HG02973 (cell line): ENCODE measurements around the gene DLAT.
"Not testable (repeated sequence)": the region's sequence is repeated elsewhere in the genome, so short reads cannot be mapped to it uniquely, and the experiment has no call there.

Experiments
- ATAC-seq: cut with Tn5 transposase; IDR thresholded peaks from one replicate; pipeline ENCODE4 v1.9.1; 2021; ENCODE audit warnings: moderate library complexity; ENCODE audit not compliant: unreplicated experiment

The DLAT gene

DNA sequence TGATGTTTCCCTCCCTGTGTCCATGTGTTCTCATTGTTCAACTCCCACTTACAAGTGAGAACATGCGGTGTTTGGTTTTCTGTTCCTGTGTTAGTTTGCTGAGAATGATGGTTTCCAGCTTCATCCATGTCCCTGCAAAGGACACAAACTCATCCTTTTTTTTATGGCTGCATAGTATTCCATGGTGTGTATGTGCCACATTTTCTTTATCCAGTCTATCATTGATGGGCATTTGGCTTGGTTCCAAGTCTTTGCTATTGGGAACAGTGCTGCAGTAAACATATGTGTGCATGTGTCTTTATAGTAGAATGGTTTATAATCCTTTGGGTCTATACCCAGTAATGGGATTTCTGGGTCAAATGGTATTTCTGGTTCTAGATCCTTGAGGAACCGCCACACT is 21.4 kb downstream of the DLAT start:
- ATAC-seq, result not testable (repeated sequence)

DNA sequence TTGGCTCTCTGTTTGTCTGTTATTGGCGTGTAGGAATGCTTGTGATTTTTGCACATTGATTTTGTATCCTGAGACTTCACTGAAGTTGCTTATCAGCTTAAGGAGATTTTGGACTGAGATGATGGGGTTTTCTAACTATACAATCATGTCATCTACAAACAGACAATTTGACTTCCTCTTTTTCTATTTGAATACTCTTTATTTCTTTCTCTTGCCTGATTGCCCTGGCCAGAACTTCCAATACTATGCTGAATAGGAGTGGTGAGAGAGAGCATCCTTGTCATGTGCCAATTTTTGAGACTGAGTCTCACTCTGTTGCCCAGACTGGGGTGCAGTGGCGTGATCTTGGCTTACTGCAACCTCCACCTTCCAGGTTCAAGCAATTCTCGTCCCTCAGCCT is 23.0 kb downstream of the DLAT start:
- not testable (repeated sequence) for ATAC-seq

DNA sequence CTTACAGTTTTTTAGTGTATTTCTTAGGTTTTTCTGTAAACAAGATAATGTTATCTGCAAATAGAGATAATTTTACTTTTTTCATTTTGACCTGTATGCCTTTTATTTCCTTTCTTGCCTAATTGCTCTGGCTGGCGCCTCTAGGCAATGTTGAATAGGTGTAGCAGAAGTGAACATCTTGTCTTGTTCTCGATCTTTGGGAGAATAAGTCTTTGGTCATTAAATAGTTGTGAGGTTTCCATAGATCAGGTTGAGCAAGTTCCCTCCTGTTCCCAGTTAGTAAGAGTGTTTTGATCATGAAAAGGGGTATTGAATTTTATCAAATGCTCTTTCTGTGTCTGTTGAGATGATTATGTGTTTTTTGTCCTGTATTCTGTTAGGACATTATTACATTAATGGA is 24.6 kb downstream of the DLAT start:
- no peak for ATAC-seq

DNA sequence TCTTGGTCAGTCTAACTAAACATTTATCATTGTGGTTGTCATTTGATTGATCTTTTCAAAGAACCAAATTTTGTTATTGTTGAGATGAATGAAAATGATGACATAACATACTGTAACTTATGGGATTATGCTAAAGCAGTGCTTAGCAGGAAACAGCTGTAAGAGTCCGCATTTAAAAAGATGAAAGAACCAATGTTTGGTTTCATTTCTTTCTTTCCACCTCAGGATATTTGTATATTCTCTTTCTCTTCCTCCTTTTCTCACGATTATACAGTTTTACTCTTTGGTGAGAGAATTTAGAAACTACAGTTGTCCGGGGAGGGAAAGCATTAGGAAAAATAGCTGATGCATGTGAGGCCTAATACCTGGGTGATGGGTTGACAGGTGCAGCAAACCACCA is 25.5 kb downstream of the DLAT start:
- ATAC-seq, result peak; percentile 78

DNA sequence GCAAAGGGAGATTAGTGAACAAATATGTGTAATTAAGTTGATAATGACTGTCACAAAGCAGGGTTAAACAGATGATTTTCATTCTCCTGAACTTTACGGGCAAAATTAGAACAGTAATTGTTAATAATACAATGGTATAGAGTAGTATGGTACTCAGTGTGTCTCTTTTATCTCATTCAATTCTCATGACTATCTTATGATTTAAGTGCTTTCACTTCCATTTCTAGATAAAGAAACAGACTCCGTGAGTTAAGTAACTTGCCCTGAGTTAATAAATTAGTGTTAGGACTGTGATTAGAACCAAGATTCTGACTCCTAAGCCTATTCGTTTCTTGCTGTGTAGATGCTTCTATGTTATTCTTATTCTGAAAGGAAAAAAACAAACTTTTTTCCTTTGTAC is 26.6 kb downstream of the DLAT start:
- ATAC-seq, result no peak

DNA sequence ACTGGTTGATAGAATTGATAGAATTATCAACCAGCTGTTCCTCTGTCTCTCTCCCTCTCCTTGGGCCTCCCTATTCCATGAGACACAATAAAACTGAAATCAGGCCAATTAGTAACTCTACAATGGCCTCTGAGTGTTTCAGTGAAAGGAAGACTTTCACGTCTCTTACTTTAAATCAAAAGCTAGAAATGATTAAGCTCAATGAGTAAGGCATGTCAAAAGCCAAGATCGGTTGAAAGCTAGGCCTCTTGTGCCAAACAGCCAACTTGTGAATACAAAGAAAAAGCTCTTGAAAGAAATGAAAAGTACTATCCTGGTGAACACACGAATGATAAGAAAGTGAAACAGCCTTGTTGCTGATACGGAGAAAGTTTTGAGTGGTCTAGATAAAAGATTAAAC is 32.0 kb downstream of the DLAT start:
- ATAC-seq, result no peak

DNA sequence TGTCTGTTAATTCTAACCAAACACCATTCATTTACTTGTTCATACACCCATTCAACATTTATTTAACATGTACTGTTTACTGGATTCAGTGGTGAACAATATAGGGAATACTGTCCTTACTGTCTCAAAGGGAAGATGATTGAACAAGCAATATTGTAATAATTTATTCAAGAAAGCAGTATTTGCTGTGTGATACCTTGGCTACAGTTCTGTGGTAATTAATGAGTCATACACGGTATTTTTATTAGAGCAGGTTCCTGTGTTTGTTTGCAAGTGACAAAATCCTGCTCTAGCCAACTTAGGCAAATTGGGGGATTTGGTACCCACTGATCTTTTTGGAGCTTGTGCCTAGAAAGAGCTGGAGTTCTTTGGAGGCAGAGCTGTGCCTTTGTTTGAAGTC is 32.9 kb downstream of the DLAT start:
- ATAC-seq, result no peak

DNA sequence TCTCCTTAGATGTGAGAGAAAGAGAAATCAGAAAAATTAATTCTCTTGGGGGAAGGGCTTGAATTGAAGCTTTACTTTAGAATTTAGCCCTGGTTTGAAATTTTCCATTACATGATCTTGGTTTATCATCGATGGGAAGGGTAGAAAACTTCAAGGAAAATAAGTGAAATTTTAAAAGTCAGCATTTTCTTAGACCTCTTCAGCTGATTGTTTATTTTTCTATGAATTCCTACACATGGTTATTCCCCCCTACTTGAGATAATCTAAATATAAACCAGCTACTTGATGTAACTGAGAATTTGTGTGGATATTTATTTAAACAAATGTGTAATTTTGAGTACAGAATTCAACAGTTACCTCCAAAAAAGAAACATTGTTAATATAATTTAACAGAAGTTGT is 37.7 kb downstream of the DLAT start:
- no peak for ATAC-seq

DNA sequence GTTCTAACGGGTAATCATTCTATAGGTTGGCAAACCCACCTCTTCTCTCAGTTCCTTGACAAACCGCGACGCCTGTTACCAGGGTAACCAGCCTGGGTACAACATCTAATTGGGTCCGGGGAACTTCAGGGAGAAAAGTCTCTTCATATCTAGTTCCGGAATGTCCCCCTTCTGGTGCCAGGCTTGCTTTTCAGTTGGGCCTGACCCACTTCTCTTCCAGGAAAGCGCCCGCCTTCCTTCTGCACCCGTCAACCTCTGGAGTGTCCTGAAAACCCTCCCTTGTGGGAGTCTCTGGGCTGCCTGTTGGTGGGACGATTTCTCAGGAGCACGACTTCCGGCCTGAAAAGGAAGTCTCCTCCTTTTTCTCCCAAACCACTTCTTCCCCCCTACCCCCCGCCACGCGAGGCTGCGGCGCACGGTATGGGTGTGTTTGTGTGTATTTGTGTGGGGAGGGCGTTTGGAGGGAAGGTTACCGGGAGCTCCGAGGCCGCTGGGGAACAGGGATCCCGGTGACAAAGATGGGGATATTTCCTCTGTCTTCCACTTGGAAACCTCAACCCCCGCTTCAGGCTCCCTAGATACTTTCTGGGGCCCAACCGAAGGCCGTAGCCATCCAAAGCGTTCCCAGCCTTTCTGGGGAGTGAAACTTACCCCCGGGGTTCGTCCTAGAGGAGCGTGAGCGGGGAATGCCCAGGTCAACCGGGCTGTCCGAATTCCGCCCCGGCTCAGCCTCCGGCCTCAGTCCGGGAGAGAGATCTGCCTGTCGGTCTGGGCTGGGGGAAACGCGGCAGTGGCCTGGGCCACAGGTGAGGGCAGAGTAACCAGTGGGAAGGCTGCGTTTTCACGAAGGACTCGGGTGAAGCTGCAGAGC is 49.0 kb downstream of the DLAT start, which contains the start of the genes NKAPD1 and PIH1D2:
TSS of gene NKAPD1 (plus strand) at position 359 of the 871 bp plus-strand sequence. CDS start 1,276 bp downstream, outside the sequence.
TSS of gene PIH1D2 (minus strand) at position 77 of the 871 bp plus-strand sequence. CDS start 843 bp downstream, outside the sequence.
- peak; percentile 87 for ATAC-seq

DNA sequence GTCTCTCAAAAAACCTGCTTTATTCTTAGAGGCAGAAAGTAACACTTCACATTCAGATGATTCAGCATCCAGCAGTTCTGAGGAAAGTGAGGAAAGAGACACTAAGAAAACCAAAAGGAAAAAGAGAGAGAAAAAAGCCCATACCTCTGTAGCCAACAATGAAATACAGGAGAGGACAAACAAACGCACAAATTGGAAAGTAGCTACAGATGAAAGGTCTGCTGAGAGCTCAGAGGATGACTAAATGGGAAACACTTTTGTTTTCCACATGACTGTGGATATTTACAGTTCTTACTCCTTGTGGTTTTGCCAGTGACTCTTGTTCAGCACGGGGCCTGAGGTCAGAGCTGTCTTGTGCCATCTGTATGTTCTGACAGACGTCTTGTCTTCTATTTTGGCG is 57.5 kb downstream of the DLAT start:
- ATAC-seq, result no peak

DNA sequence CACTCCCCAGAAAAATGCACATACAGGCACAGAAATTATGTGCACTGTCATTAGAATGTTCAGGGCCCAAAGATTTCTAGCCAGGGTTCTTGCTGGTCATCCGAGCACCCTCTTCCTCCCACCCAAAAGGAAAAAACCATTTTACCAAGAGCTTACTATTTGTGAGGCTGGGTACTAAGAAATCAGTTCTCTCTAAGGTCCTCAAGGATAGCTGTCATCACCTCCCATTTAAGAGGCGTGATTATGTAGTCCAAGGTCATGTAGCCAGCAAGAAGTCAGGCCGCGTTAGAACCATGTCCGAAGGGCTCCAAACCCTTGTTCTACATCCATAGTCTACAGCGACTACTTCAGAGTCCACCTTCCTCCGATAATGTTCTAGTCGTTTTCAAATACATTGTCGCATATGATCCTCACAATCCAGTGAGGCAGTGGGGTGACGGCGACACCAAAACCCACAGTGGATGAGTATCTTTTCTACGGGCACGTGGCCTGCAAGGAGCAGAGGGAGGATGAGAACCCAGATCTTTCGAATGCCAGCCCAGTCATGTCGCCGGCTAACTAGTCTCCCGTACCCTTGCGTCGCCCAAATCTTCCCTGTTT is 60.7 kb downstream of the DLAT start:
- peak; percentile 37 for ATAC-seq

DNA sequence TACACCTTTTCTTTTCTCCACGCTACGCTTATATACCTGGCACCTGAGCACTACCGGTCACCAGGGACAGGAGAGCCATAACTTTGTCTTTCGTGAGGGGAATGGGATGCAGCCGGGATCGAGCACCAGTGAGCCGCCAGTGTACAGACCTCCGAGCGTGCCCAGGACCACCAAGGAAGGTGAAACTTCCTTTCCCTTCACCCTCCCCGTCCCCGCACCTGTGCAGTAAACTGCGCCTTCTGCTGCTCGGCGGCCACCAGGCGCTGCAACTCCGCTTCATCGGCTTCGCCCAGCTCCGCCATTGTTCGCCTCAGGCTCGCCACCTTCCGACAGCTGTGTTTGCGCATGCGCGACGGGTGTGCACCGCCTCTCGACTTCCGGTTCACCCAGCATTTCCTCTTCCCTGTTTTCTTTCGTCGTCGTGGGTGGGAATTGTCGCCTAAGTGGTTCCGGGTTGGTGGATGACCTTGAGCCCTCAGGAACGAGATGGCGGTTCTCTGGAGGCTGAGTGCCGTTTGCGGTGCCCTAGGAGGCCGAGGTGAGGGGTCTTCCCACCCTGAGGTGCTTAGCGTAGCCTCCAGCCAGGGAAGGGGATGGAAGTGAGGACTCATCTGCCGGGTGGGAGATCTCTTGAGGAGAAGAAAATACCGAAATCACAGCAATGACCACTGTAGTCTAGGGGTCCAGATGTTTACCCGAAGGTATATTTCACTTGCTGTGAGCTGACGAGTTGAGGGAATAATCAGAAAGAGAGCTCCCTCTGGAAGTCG is 61.4 kb downstream of the DLAT start, which contains the start of the genes SDHD and TIMM8B:
TSS of gene SDHD (plus strand) at position 452 of the 770 bp plus-strand sequence. CDS start at position 487, 35 bp downstream.
TSS of gene TIMM8B (minus strand) at position 335 of the 770 bp plus-strand sequence. CDS start at position 302, 33 bp downstream.
- ATAC-seq, result peak; percentile 82

DNA sequence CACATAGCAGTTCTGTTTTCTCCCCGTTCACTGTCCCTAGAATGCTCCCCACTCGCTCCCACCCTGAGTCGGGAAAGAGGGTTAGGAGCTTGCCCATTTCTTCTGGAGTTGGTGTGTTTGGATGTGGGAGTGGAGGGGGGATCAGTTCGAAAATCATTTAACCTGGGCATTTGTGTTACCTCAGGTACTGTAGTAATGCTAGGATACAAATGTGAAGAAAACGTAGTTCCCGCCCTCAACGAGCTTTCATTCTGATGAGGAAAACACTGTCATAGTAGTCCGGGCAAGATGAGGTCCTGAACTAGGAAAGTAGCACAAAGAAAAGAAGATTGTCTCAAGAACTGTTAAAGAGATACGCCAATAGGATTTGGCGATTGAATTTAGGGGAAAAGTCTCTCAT is 62.0 kb downstream of the DLAT start:
- no peak for ATAC-seq

DNA sequence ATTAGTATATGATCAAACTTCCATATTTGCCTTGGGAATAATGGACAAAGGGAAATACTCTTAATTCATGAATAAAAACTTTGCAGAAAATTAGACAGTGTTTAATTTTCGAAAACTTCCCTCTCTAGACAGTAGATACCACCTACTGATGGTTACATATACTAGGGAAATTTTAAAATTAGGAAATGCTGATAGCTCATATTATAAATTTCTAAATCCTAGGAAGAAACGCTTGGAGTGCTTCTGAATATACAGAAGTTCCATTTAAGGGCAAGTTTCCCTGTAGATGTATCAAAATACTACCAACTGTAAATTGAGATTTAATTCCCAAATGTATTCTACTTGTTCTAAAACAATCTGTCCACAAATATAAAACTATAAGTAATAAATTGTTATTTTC is 70.1 kb downstream of the DLAT start:
- ATAC-seq, result not testable (repeated sequence)

DNA sequence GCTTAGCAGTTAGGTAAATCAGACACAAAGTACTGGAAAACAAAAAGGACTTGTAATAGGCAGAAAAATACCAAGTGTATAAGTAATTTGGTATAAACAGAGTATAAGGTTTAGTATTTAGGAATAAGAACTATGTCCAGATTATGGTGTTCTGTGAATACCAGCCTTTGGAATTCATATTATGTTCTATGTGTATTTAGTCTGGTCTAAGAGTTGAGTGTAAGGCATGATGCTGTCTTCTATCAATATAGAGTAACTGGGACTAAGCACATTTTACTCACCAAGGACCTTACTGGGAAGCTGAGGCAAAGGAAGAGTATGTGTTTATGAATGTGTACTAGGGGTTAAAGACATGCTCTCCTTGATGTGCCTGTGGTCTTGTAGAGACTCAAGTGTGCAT is 71.0 kb downstream of the DLAT start:
- no peak for ATAC-seq

DNA sequence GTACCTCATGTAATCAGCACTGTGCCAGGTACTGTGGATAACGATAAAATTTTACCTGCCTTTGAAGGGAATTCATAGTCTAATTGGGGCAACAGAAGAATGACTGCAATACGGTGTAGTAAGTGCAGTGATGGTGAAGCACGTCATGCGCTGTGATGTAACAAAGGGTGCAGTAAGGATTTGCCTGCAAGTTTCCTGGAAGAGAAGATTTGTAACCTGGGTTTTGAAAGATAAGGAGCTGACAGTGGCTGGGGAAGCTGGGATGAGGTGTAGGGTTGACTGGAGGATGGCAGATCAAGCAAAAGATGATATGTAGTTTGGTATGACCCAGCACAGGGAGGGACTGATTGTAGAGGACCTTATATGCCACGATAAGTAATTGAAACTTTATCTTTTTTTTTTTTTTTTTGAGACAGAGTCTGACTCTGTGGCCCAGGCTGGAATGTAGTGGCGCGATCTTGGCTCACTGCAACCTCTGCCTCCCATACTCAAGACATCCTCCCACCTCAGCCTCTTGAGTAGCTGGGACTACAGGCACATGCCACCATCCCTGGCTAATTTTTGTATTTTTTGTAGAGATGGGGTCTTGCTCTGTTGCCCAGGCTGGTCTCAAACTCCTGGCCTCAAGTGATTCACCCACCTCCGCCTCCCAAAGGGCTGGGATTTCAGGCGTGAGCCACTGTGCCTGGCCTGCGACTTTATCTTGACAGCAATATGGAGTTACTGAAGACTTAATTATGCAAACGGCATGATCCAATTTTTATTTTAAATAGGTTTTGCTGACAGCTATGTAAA is 72.7 kb downstream of the DLAT start:
- ATAC-seq, result no peak

DNA sequence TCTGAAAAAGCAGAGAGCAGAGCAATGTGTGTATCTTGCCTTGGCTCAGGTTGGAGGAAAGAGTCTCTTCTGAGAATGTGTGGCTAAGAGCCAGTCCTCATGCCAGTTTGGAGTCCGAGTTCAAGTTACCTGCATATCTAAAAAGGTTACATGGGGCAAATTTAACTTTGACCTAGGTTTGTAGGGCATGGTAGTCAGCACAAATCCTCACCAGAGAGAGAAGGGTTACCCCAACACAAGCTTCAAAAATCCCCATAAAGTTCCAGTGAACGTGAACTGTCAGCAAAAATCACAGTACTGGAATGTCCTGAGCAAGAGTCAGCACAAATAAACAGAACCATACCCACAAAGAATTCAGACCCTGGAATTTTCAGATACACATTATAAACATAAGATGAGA is 75.3 kb downstream of the DLAT start:
- ATAC-seq, result no peak

DNA sequence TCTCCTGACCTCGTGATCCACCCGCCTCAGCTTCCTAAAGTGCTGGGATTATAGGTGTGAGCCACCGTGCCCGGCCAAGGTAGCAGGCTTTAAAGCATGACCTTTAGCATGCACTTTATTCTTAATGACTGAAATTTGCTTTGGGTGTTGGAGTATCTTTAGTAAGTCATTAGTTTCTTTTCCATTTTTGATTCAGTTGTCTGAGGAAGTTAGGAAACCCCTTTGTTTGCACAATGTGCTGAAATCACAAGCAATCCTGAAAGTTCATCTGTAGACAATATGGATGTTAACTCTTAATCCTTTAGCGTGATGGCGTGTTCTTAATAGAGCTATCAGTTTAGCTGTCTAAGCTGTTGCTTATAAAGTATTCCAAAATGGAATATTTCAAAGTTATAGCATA is 78.2 kb downstream of the DLAT start:
- no peak for ATAC-seq

DNA sequence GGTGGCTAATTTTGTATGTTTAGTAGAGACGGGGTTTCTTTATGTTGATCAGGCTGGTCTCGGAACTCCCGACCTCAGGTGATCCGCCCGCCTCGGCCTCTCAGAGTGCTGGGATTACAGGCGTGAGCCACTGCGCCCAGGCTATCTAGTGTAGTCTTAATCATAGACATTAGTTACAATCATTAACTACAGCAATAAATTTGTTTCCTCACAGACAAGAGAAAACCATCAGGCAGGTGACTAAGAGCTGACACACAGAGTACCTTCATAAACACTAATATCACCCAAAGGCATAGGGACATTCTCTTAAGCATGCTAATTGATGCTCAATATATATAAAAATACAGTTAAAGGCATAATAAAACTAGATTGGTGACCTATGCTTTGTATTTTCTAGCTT is 80.9 kb downstream of the DLAT start:
- ATAC-seq, result no peak
